Vagina (tissue), 2 donors: Measurements from ENCODE around the gene ATP8A2. TPM values are rescaled to one million over a fixed set of nuclear protein-coding genes. Genes with fewer than 3 reads are reported as not detected.

Experiments used
- DNase-seq, 2 donors: peaks; one replicate each; pipeline ENCODE4 v3.0.0-alpha.2; 2017; ENCODE audit errors: extremely low spot score in 2 of 2
- H3K27ac ChIP-seq: fragments of 200-600 bp; sonication (generic); one replicate; pipeline ENCODE4 v1.5.1; 2019
- H3K27me3 ChIP-seq: fragments of 200-600 bp; sonication (generic); one replicate; pipeline ENCODE4 v1.5.1; 2019
- H3K36me3 ChIP-seq, 2 donors: fragments of 200-600 bp; sonication (generic); one replicate each; pipeline ENCODE4 v1.5.1; 2017 to 2019
- H3K4me1 ChIP-seq: fragments of 200-600 bp; sonication (generic); one replicate; pipeline ENCODE4 v1.5.1; 2019
- H3K4me3 ChIP-seq, 2 donors: fragments of 200-600 bp; sonication (generic); 1 replicate in 1 of 2; 2 replicates in 1 of 2; pipeline ENCODE4 v1.5.1; 2016 to 2019
- H3K9me3 ChIP-seq: fragments of 200-600 bp; sonication (generic); one replicate; pipeline ENCODE4 v1.5.1; 2019
- POLR2A ChIP-seq, 2 donors: fragments of 450-650 bp; IDR thresholded peaks; one replicate each; pipeline ENCODE4 v1.6.1; 2017; ENCODE audit warnings: antibody characterized with exemption in 2 of 2, mild to moderate bottlenecking in 2 of 2, moderate library complexity in 2 of 2
- POLR2AphosphoS5 ChIP-seq, 2 donors: sonication (generic); formaldehyde crosslinking; IDR thresholded peaks; one replicate each; pipeline ENCODE4 v1.9.0; 2017; ENCODE audit warnings: antibody characterized with exemption in 2 of 2, mild to moderate bottlenecking in 2 of 2, low read depth in 1 of 2; ENCODE audit not compliant: insufficient read depth in 1 of 2
- intact Hi-C: fragments of 100-400 bp; cut with DNase I; formaldehyde crosslinking; loops from one replicate; pipeline ENCODE4 v1.15.1; 2023
- total RNA-seq: library from RNA; depleted of rRNA; stranded (reverse); fragments of >200 nt; gene quantifications from one replicate; pipeline ENCODE4 v1.2.3, GENCODE V29; 2016
- TF ChIP-seq, protein P1 (sequence below), 3 experiments: fragments of 450-650 bp in 2 of 3; fragments of 200-600 bp in 1 of 3; sonication (generic) in 1 of 3; IDR thresholded peaks; one replicate each; pipeline ENCODE4 v1.5.1; 2017 to 2019; ENCODE audit warnings: antibody characterized with exemption in 3 of 3, mild to moderate bottlenecking in 2 of 3, moderate library complexity in 2 of 3

The ATP8A2 gene
- total RNA-seq, 1 donor from 2014 or later = 1.5 TPM

DNA sequence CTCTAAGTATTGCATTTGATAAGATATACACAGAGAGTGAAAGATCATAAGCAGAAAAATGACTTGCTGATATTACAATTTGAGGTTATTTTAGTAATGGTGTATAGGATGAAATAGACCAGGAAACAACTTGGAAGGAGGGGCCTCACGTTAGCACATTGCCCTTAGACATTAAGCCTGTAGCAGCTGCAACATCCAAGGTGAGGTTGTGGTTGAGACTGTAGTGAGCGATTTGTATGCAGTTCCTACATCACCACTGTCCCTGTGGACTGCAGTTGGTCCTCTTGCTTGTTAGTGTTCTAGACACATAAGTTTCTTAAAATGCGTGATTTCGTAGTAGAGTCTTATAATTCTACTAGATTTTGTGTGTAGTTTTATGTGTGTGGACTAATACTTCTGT lies 311.3 kb downstream of the ATP8A2 start:
- Histone ChIP-seq H3K27ac (no peak overlapping the region), H3K4me3 (no peak overlapping the region), H3K4me1 (no peaks in the 10 kb centered on the region), H3K27me3 (no peaks in the 10 kb centered on the region), H3K36me3 (no peaks in the 10 kb centered on the region), H3K9me3 (no peaks in the 10 kb centered on the region)
- TF ChIP-seq POLR2AphosphoS5 (IDR thresholded peaks at IDR 0.05; ENCODE audit: insufficient read depth in 1 of 2, low read depth in 1 of 2) (no peak), POLR2A (IDR thresholded peaks at IDR 0.05) (no peak)
- TF ChIP-seq, protein P1, sequence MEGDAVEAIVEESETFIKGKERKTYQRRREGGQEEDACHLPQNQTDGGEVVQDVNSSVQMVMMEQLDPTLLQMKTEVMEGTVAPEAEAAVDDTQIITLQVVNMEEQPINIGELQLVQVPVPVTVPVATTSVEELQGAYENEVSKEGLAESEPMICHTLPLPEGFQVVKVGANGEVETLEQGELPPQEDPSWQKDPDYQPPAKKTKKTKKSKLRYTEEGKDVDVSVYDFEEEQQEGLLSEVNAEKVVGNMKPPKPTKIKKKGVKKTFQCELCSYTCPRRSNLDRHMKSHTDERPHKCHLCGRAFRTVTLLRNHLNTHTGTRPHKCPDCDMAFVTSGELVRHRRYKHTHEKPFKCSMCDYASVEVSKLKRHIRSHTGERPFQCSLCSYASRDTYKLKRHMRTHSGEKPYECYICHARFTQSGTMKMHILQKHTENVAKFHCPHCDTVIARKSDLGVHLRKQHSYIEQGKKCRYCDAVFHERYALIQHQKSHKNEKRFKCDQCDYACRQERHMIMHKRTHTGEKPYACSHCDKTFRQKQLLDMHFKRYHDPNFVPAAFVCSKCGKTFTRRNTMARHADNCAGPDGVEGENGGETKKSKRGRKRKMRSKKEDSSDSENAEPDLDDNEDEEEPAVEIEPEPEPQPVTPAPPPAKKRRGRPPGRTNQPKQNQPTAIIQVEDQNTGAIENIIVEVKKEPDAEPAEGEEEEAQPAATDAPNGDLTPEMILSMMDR (IDR thresholded peaks at IDR 0.05) = no peak
- intact Hi-C loops = no loop called here
- no peak for DNase-seq

DNA sequence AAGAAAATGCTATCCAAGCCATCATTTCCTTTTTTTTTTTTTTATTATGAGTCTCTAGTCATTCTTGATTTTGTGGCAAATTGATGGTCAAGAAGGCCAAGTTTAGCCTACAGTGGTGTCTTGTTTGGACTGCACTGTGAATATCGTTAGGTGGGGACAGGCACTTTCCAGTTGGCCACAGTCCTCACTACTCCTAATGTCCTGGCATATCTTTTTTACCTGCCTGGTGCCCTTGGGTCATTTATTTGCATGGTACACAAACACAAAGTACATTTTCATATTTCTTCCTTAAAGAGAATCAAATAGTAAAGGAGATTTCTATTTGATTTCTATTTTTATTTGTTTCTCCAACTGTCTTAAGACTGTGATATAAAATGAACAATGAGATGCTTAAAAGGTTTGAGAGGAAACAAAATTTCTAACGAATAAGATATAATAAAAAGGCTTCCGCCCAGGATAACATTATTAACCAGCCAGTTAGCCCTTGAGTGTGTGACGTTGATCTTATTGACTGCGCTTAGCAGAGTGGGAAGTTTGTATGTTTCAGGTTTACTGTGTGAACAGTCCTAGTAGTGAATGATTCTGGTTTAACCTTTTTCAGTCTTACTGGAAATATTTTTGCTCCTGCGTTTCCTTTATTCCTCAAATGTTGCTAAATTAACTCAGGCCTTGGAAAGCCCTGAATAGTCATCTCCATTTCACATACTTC lies 312.0 kb downstream of the ATP8A2 start:
- no peaks in the 10 kb centered on the region for H3K4me1 ChIP-seq
- no peaks in the 10 kb centered on the region for H3K27me3 ChIP-seq
- no peak for DNase-seq
- no peaks in the 10 kb centered on the region for H3K9me3 ChIP-seq
- TF ChIP-seq POLR2A (IDR thresholded peaks at IDR 0.05) = no peak
- no peak for TF ChIP-seq POLR2AphosphoS5 (IDR thresholded peaks at IDR 0.05; ENCODE audit: insufficient read depth in 1 of 2, low read depth in 1 of 2)
- TF ChIP-seq, protein P1 (IDR thresholded peaks at IDR 0.05) = no peak
- no peaks in the 10 kb centered on the region for H3K36me3 ChIP-seq
- no peak overlapping the region for H3K4me3 ChIP-seq
- no peak overlapping the region for H3K27ac ChIP-seq
- intact Hi-C loops = no loop called here

DNA sequence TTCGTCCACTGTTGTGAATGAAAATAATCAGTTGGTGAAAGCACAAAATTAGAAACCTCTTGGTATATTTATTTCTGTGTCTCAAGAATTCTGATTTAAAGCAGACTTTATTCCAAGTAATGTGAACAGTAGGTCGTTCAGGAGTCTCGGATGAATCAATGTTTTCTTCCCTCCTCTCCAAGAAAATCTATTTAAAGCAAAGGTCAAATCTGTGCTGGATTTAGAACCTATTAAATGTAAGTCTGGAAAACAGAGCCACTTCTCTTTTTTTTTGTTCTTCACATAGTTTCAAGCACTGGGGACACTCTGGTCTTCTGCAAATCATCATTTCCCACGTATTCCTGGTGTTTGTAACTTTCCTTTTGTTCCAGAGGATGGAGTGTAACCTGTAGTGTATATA lies 312.7 kb downstream of the ATP8A2 start:
- TF ChIP-seq POLR2A (IDR thresholded peaks at IDR 0.05) = no peak
- no peak for TF ChIP-seq POLR2AphosphoS5 (IDR thresholded peaks at IDR 0.05; ENCODE audit: insufficient read depth in 1 of 2, low read depth in 1 of 2)
- TF ChIP-seq, protein P1 (IDR thresholded peaks at IDR 0.05) = no peak
- Histone ChIP-seq H3K27ac (no peak overlapping the region), H3K4me1 (no peaks in the 10 kb centered on the region), H3K9me3 (no peaks in the 10 kb centered on the region), H3K36me3 (no peaks in the 10 kb centered on the region), H3K27me3 (no peaks in the 10 kb centered on the region), H3K4me3 (no peak overlapping the region)
- intact Hi-C loops = no loop called here
- DNase-seq = no peak

DNA sequence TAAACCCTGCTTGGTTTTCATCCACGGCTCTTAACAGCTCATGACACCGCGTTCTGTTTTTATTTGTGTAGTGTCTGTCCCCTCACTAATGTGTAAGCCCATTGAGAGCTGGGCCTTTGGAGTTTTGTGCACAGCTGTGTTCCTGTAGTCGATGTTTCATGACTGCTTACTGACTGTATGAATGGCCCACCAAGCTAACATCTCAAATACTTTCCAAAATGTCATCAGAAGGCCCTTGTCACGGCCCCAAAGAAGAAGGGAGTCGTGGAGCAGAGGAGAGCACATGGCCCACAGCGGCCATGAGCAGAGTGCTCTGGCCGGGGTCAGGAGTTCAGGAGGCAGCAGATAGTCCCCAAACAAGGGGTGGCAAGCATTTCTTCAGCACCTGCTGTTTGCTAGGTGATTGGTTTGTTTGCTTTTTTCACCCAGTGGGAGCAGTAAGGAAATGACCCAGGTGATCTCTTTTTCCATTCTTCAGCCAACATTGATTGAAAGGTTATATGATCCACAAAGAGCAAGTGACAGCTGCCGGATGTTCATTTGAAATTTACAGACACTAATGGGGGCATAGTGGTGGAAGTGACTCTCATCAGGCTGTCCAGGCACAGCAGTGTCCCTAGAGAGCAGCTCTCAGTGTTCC lies 315.2 kb downstream of the ATP8A2 start:
- TF ChIP-seq, protein P1 (IDR thresholded peaks at IDR 0.05) = no peak
- TF ChIP-seq POLR2A (IDR thresholded peaks at IDR 0.05) (no peak), POLR2AphosphoS5 (IDR thresholded peaks at IDR 0.05; ENCODE audit: insufficient read depth in 1 of 2, low read depth in 1 of 2) (no peak)
- Histone ChIP-seq H3K9me3 (no peaks in the 10 kb centered on the region), H3K36me3 (no peaks in the 10 kb centered on the region), H3K4me3 (no peak overlapping the region), H3K27me3 (no peaks in the 10 kb centered on the region), H3K4me1 (no peaks in the 10 kb centered on the region), H3K27ac (no peak overlapping the region)
- intact Hi-C loops = no loop called here
- no peak for DNase-seq
